ENCODE measurements around the gene LRP1B.
"Not testable (repeated sequence)": the region's sequence is repeated elsewhere in the genome, so short reads cannot be mapped to it uniquely, and the experiment has no call there.

LRP1B gene

GRCh38 chr2:142104134-142104758 lies 26.6 kb downstream of the LRP1B start:
- in situ Hi-C loops (cut with HindIII; ENCODE audit: low sequenced_read_pairs) = no loop called here

GRCh38 chr2:142100970-142101369 lies 29.8 kb downstream of the LRP1B start:
- in situ Hi-C loops (cut with HindIII; ENCODE audit: low sequenced_read_pairs) = no loop called here

- in situ Hi-C loops (cut with HindIII; ENCODE audit: low sequenced_read_pairs) = no loop called here
Measured at GRCh38 chr2:142100139-142100873, 30.5 kb downstream of the LRP1B start.

GRCh38 chr2:142097711-142098110 lies 33.1 kb downstream of the LRP1B start:
- in situ Hi-C loops (cut with HindIII; ENCODE audit: low sequenced_read_pairs) = no loop called here

GRCh38 chr2:142095647-142096046 lies 35.2 kb downstream of the LRP1B start:
- in situ Hi-C loops (cut with HindIII; ENCODE audit: low sequenced_read_pairs) = no loop called here

GRCh38 chr2:142094233-142094632 lies 36.6 kb downstream of the LRP1B start:
- in situ Hi-C loops (cut with HindIII; ENCODE audit: low sequenced_read_pairs) = no loop called here

GRCh38 chr2:142088058-142088568 lies 42.7 kb downstream of the LRP1B start:
- in situ Hi-C loops (cut with HindIII; ENCODE audit: low sequenced_read_pairs) = no loop called here

GRCh38 chr2:142087585-142087984 lies 43.2 kb downstream of the LRP1B start:
- in situ Hi-C loops (cut with HindIII; ENCODE audit: low sequenced_read_pairs) = not testable (repeated sequence)

- in situ Hi-C loops (cut with HindIII; ENCODE audit: low sequenced_read_pairs) = no loop called here
Measured at GRCh38 chr2:142082368-142082767, 48.4 kb downstream of the LRP1B start.

- in situ Hi-C loops (cut with HindIII; ENCODE audit: low sequenced_read_pairs) = no loop called here
Measured at GRCh38 chr2:142076317-142076716, 54.5 kb downstream of the LRP1B start.

GRCh38 chr2:142075826-142076225 lies 55.0 kb downstream of the LRP1B start:
- in situ Hi-C loops (cut with HindIII; ENCODE audit: low sequenced_read_pairs) = no loop called here

GRCh38 chr2:142069251-142069888 lies 61.4 kb downstream of the LRP1B start:
- in situ Hi-C loops (cut with HindIII; ENCODE audit: low sequenced_read_pairs) = no loop called here

GRCh38 chr2:142065700-142066099 lies 65.1 kb downstream of the LRP1B start:
- in situ Hi-C loops (cut with HindIII; ENCODE audit: low sequenced_read_pairs) = no loop called here

- in situ Hi-C loops (cut with HindIII; ENCODE audit: low sequenced_read_pairs) = no loop called here
Measured at GRCh38 chr2:142065156-142065555, 65.7 kb downstream of the LRP1B start.

- in situ Hi-C loops (cut with HindIII; ENCODE audit: low sequenced_read_pairs) = no loop called here
Measured at GRCh38 chr2:142061733-142062132, 69.1 kb downstream of the LRP1B start.

- in situ Hi-C loops (cut with HindIII; ENCODE audit: low sequenced_read_pairs) = no loop called here
Measured at GRCh38 chr2:142058149-142058548, 72.7 kb downstream of the LRP1B start.

GRCh38 chr2:142056784-142057183 lies 74.0 kb downstream of the LRP1B start:
- in situ Hi-C loops (cut with HindIII; ENCODE audit: low sequenced_read_pairs) = no loop called here

- in situ Hi-C loops (cut with HindIII; ENCODE audit: low sequenced_read_pairs) = no loop called here
Measured at GRCh38 chr2:142052220-142052863, 78.5 kb downstream of the LRP1B start.

GRCh38 chr2:142048581-142048980 lies 82.2 kb downstream of the LRP1B start:
- in situ Hi-C loops (cut with HindIII; ENCODE audit: low sequenced_read_pairs) = no loop called here

- in situ Hi-C loops (cut with HindIII; ENCODE audit: low sequenced_read_pairs) = no loop called here
Measured at GRCh38 chr2:142045641-142046040, 85.2 kb downstream of the LRP1B start.

GRCh38 chr2:142044197-142044596 lies 86.6 kb downstream of the LRP1B start:
- in situ Hi-C loops (cut with HindIII; ENCODE audit: low sequenced_read_pairs) = no loop called here

Data from endothelial cell of hepatic sinusoid (primary cell).